Measurements from ENCODE around the gene C19orf81.

GRCh38 chr19:50705422-50706019 is 56.3 kb downstream of the C19orf81 start:
- TF ChIP-seq, protein P1, sequence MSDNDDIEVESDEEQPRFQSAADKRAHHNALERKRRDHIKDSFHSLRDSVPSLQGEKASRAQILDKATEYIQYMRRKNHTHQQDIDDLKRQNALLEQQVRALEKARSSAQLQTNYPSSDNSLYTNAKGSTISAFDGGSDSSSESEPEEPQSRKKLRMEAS (IDR thresholded peaks at IDR 0.05), result no peak
- TF ChIP-seq CTCF (IDR thresholded peaks at IDR 0.05 in 2 of 3, conservative IDR thresholded peaks at IDR 0.05 in 1 of 3; ENCODE audit: borderline replicate concordance in 1 of 3, insufficient read depth in 1 of 3, low read depth in 2 of 3, low read length in 2 of 3), result peak; percentile 79 to 92 (median 85)
- TF ChIP-seq EZH2 (IDR thresholded peaks at IDR 0.05), result no peak
- no peak for TF ChIP-seq POLR2A (IDR thresholded peaks at IDR 0.05; ENCODE audit: borderline replicate concordance, extremely low read depth, insufficient read depth, insufficient read length)
- TF ChIP-seq SRF (IDR thresholded peaks at IDR 0.05; ENCODE audit: low read depth), result no peak
- TF ChIP-seq FOSL1 (IDR thresholded peaks at IDR 0.05; ENCODE audit: low read depth), result no peak
- TF ChIP-seq SP1 (IDR thresholded peaks at IDR 0.05; ENCODE audit: low read depth), result no peak
- TF ChIP-seq SIN3A (IDR thresholded peaks at IDR 0.05; ENCODE audit: low read depth), result no peak
- TF ChIP-seq POLR2AphosphoS5 (IDR thresholded peaks at IDR 0.05; ENCODE audit: low read depth, low read length), result no peak
- TF ChIP-seq, protein P2, sequence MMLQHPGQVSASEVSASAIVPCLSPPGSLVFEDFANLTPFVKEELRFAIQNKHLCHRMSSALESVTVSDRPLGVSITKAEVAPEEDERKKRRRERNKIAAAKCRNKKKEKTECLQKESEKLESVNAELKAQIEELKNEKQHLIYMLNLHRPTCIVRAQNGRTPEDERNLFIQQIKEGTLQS (IDR thresholded peaks at IDR 0.05), result no peak

Measured in HCT116 (cell line).